Fibroblast of skin of scalp (primary cell): ENCODE data around the gene LHFPL2. TPM values are rescaled to one million over a fixed set of nuclear protein-coding genes. Genes with fewer than 3 reads are reported as not detected.
"Not testable (repeated sequence)": the region's sequence is repeated elsewhere in the genome, so short reads cannot be mapped to it uniquely, and the experiment has no call there.

Experiments
- DNase-seq: peaks from one replicate; pipeline ENCODE4 v3.0.0-alpha.2; 2013
- polyA plus RNA-seq, 2 experiments: library from polyadenylated mRNA; unstranded; fragments of 120-200 nt; gene quantifications; one replicate each; pipeline ENCODE4 v1.2.1, GENCODE V29; 2013; ENCODE audit not compliant: insufficient read length in 2 of 2

LHFPL2 gene, protein sequence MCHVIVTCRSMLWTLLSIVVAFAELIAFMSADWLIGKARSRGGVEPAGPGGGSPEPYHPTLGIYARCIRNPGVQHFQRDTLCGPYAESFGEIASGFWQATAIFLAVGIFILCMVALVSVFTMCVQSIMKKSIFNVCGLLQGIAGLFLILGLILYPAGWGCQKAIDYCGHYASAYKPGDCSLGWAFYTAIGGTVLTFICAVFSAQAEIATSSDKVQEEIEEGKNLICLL
- 47.7 TPM for polyA plus RNA-seq (2013, experiment 1 of 2; ENCODE audit: insufficient read length)
- polyA plus RNA-seq (2013, experiment 2 of 2; ENCODE audit: insufficient read length) = 52.0 TPM

DNA sequence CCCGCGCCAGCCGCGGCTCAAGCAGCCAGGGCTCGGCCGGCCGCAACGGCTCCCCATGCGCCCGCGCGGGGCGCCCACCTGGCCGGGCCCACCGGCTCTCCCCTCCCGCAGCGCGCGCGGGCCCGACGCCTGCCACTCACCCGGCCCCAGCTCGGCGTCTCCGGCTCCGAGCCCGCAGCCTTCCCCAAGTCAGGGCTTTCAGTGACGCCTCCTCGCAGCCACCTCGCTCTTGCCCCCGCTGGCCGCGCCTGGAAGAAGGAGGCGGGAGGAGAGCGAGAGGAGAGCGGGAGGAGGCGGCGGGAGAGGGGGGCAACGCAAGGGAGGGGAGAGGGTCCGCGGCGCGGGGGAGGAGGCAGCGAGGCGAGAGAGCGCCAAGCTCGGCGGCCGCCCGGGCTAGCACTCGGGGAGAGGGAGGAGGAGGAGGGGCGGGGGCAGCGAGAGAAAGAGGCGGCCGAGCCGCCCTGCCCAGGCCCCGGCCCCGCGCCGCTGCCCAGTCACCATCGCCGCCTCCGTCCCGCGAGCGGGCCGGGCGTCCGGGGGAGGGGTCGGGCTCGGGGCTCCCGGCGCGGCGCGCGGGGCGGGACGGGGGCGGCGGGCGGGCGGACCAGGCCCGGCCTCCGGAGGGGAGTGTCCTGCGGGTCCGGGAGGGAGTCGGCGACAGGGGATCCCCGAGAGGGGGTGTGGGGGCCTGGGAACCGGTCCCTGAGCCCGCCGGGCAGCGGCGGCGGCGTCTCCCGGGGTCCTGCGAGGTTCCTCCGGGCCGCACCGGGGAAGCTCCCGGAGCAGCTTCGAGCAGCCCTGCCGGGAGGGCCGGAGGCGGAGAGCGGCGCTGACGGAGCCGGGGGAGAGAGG is at the start of gene LHFPL2:
Gene LHFPL2, minus strand, starts transcription at position 414 of the 852 bp plus-strand sequence. CDS start 138,559 bp downstream, outside the sequence.
- DNase-seq = peak; percentile 75

DNA sequence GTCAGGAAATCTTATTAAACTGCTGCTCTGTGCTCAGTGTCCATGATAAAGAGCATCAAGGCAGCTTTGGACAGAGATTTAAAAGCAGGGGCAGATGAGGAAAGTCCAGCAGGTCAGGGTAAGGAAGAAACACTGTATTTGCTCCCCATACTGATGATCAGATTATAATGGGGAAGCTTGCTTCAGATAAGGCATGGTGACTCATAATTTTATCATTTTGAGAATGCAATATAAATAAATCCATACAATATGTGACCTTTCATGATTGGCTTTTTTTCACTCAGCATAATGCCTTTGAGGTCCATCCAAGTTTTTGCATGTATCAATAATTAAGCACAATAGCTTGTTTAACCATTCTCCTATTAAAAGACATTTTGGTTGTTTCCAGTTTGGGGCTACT is 48.1 kb upstream of the LHFPL2 start:
- DNase-seq = peak; percentile 11

- DNase-seq = not testable (repeated sequence)
Observed at GRCh38 chr5:78696052-78696451, 47.5 kb upstream of the LHFPL2 start.

- DNase-seq = no peak
Observed at GRCh38 chr5:78693339-78693738, 44.8 kb upstream of the LHFPL2 start.

GRCh38 chr5:78691084-78691960 is 42.8 kb upstream of the LHFPL2 start:
- peak; percentile 35 for DNase-seq

DNA sequence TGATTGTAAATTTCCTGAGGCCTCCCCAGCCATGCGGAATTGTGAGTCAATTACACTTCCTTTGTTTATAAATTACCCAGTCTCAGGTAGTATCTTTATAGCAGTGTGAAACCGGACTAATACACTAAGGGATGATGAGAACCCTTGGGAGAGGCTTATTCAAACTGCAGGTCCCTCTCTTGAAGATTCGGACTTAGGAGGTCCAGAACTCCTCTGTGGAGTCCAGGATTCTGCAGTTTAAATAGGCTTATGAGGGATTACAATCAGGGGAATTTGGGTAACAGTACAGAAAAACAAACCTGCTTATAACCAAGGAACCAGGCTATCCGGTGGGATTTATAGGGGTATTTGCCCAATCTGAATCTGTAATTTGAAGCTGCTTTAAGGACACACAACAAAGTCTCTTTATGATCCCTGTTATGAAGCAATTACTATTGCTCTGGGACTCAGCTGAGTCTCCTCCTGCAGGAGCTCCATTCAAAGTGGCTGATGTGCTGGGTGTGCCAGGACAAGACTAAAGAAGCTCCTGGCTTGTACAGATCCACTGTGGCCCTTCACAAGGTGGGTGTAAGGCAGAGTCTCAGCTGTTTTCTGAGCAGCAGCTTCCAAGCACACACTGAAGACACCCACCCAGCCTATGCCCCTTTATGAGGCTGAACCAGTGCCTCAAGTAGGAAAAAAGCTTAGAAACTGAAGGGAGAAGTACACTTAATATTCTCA is 41.8 kb upstream of the LHFPL2 start:
- DNase-seq = no peak

DNA sequence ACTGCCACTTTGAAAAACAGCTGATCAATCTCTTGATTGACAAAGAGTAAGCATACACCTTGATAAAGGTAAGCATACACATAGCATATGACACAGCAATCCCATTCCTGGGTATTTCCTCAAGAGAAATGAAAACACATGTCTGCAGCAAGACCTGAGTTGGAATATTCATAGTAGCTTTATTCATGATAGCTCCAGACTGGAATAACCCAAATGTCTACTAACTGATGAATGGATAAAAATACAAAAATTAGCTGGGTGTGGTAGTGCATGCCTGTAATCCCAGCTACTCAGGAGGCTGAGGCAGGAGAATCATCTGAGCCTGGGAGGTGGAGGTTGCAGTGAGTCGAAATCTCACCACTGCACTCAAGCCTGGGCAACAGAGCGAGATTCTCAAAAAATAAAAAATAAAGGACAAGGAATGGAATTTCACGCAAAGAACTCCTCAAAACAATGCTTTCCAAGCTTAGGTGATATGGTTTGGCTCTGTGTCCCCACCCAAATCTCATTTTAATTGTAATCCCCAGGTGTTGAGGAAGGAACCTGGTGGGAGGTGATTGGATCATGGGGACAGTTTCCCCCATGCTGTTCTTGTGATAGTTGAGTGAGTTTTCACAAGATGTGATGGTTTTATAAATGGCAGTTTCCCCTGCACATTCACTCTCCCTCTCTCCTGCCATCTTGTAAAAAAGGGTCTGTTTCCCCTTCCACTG is 41.1 kb upstream of the LHFPL2 start:
- DNase-seq = no peak

- not testable (repeated sequence) for DNase-seq
Observed at GRCh38 chr5:78687514-78687913, 38.9 kb upstream of the LHFPL2 start.

- not testable (repeated sequence) for DNase-seq
Observed at GRCh38 chr5:78683905-78684304, 35.3 kb upstream of the LHFPL2 start.

DNA sequence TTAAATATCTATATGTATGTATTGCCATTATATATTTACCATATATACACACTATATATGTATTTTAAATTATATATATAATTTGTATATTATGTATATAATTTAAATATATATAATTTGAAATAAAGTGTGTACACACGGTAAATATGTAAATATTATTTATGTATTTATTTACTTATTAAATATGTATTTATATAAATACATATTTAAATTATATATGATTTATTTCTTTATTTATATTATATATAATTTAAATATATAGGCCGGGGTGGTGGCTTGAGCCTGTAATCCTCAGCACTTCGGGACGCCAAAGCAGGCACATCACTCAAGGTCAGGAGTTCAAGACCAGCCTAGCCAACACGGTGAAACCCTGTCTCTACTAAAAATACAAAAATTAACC is 31.3 kb upstream of the LHFPL2 start:
- DNase-seq = no peak

- DNase-seq = peak; percentile 100
Observed at GRCh38 chr5:78677777-78678668, 29.5 kb upstream of the LHFPL2 start.

DNA sequence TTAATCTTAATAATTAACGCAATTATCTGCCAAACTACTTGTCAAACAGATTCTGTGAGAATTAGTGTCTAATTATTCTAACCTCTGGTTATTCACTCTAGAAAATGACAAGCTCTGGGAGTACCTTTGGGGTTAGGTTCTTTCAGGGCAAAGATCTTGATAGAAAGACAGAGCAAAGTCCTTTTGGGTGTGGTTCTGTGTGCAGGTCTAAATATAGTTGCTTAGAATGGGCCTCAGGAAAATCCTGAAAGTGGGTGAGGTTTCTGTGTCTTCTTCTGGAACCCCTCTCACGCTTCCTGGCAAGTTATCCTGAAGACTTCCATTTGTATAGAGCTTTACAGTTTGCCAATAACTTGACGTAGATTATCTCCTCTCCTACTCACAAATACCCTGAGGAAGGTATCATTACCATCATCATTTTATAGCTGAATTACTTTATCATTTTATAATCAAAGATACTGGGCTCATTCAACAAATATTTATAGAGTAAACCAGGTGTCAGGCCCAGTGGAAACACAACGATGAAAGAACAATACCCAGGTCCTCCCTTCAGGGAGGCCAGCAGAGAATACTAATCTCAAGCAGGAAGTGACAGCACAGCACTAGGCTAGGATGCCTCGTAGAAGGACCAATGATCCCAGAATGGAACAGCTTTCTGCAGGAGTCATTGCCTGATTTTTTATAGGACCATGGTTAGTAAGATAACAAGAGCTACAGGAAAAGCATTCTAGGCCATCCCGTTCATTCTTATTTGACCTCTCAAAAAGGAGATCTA is 27.6 kb upstream of the LHFPL2 start:
- DNase-seq = no peak

DNA sequence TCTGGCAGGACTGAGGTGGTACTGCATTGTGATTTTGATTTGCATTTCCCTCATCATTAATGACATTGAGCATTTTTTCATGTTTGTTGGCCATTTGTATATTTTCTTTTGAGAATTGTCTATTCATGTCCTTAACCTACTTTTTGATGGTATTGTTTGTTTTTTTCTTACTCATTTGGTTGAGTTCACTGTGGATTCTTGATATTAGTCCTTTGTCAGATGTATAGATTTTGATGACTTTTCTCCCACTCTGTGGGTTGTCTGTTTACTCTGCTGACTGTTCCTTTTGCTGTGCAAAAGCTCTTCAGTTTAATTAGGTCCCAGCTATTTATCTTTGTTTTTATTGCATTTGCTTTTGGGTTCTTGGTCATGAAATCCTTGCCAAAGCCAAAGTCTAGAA is 25.3 kb upstream of the LHFPL2 start:
- not testable (repeated sequence) for DNase-seq

DNA sequence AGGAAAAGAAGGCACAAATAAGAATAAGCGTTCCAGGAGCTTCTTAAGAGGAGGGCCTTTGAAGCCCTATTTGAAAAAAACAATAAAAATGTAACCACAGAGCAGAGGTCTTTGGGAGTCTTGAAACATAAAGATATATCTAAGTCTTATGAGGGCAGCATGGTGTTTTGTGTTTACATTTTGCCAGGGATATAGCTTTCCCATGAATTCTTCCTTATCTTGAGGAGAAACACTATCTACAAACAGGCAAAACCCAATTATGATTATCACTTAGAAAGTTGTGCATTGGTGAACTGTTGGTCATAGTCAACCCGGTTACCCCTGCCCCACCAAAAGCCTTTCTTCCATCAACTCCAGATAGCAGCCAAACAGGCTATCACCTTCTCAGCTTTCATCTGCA is 23.6 kb upstream of the LHFPL2 start:
- no peak for DNase-seq

- peak; percentile 33 for DNase-seq
Observed at GRCh38 chr5:78671609-78672008, 23.0 kb upstream of the LHFPL2 start.

DNA sequence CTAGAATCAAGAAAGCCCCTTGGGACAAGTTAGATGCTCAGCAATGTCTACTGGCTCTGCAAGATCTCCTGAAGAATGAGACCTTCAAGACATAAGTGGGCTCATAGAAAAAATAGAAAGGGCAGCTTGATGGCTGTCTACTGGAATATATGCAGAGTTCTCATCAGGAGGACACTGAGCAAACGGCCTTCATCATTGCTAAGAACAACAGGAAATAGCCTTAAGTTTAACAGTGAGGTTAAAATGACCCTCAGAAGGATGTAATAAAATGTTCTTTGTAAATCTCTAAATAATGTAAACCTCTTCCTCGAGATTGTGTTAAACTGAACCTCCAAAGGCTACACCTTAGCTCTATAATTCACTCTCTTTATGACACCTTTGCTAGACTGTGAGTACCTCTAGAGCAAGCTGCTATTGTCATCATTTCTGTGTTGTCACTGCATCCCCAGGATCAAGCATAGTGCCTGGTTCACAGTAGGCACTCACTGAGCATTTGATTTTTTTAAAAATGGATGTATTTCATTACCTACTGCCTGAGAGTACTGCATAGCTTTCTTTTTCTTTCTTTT is 22.2 kb upstream of the LHFPL2 start:
- DNase-seq = no peak

DNA sequence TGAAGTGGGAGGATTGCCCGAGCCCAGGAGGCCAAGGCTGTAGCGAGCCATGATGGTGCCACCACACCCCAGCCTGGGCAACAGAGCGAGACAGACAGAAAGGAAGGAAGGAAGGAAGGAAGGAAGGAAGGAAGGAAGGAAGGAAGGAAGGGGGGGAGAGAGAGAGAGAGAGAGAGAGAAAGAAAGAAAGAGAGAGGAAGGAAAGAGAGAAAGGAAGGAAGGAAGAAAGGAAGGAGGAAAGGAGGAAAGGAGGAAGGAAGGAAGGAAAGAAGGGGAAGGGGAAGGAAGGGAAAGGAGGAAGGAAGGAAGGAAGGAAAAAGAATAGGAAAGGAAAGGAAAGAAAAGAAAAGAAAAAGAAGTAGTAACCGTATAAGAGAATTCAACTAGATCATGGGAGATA is 20.8 kb upstream of the LHFPL2 start:
- DNase-seq = no peak

GRCh38 chr5:78667461-78668103 is 19.0 kb upstream of the LHFPL2 start:
- DNase-seq = no peak

GRCh38 chr5:78666975-78667374 is 18.4 kb upstream of the LHFPL2 start:
- DNase-seq = not testable (repeated sequence)
